Gastrocnemius medialis (tissue), 4 donors: ENCODE results near the gene TCP11L2.

ENCODE experiments used
- POLR2A ChIP-seq, 2 donors: fragments of 450-650 bp; IDR thresholded peaks; one replicate each; pipeline ENCODE4 v1.6.1; 2017; ENCODE audit warnings: antibody characterized with exemption in 2 of 2, mild to moderate bottlenecking in 2 of 2, moderate library complexity in 2 of 2
- TF ChIP-seq, protein P1 (sequence below), 5 experiments: fragments of 450-650 bp in 3 of 5; fragments of 200-600 bp in 2 of 5; sonication (generic) in 2 of 5; IDR thresholded peaks in 4 of 5; conservative IDR thresholded peaks in 1 of 5; 1 replicate in 4 of 5; 2 replicates in 1 of 5; pipeline ENCODE4 v1.5.1; 2016 to 2019; ENCODE audit warnings: antibody characterized with exemption in 5 of 5, mild to moderate bottlenecking in 3 of 5, moderate library complexity in 3 of 5

DNA sequence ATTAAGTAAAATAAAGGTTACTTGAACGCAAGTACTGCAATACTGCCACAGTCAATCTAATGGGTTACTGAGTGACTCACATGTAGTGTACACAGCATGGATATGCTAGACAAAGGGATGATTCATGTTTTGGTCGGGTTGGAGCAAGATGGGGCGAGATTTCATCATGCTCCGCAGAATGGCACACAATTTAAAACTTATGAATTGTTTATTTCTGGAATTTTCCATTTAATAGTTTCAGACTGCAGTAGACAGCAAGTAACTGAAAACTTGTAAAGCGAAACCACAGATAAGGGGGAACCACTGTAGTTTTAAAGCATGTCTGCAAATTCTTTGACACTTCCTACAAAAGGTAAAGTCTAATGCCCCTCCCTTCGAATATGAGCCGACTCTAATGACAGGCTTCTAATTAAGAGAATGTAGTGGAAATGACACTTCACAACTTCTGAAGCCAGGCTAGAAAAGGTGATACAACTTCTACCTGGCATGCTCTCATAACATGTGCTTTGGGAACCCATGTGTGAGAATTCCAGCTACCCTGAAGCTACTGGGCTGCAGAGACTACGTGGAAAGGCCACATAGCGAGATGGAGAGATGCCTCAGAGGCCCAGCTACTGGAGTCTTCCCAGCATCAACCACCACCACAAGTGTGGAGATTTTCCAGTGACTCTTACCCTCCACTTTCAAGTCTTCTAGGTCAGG, 13.9 kb upstream of the TCP11L2 start:
- TF ChIP-seq, protein P1, sequence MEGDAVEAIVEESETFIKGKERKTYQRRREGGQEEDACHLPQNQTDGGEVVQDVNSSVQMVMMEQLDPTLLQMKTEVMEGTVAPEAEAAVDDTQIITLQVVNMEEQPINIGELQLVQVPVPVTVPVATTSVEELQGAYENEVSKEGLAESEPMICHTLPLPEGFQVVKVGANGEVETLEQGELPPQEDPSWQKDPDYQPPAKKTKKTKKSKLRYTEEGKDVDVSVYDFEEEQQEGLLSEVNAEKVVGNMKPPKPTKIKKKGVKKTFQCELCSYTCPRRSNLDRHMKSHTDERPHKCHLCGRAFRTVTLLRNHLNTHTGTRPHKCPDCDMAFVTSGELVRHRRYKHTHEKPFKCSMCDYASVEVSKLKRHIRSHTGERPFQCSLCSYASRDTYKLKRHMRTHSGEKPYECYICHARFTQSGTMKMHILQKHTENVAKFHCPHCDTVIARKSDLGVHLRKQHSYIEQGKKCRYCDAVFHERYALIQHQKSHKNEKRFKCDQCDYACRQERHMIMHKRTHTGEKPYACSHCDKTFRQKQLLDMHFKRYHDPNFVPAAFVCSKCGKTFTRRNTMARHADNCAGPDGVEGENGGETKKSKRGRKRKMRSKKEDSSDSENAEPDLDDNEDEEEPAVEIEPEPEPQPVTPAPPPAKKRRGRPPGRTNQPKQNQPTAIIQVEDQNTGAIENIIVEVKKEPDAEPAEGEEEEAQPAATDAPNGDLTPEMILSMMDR (IDR thresholded peaks at IDR 0.05 in 4 of 5, conservative IDR thresholded peaks at IDR 0.05 in 1 of 5): no peak
- no peak for TF ChIP-seq POLR2A (IDR thresholded peaks at IDR 0.05)
